Esophagus muscularis mucosa (tissue), 4 donors: ENCODE data around the gene CRKL.

Source experiments
- CTCF ChIP-seq, 3 experiments: fragments of 200-600 bp in 2 of 3; fragments of 450-650 bp in 1 of 3; sonication (generic) in 2 of 3; IDR thresholded peaks; one replicate each; pipeline ENCODE4 v1.5.1; 2017 to 2019; ENCODE audit warnings: antibody characterized with exemption in 3 of 3, mild to moderate bottlenecking in 2 of 3, moderate library complexity in 1 of 3
- EP300 ChIP-seq: sonication (generic); formaldehyde crosslinking; IDR thresholded peaks from one replicate; pipeline ENCODE4 v1.6.1; 2017; ENCODE audit warnings: antibody characterized with exemption
- POLR2A ChIP-seq: fragments of 450-650 bp; IDR thresholded peaks from one replicate; pipeline ENCODE4 v1.6.1; 2017; ENCODE audit warnings: antibody characterized with exemption, moderate library complexity, mild to moderate bottlenecking, low read depth
- POLR2AphosphoS5 ChIP-seq, 2 donors: sonication (generic); formaldehyde crosslinking; IDR thresholded peaks; one replicate each; pipeline ENCODE4 v1.6.1; 2017; ENCODE audit warnings: antibody characterized with exemption in 2 of 2

- TF ChIP-seq CTCF (IDR thresholded peaks at IDR 0.05) (no peak), POLR2AphosphoS5 (IDR thresholded peaks at IDR 0.05) (no peak), POLR2A (no peak), EP300 (no peak)
Observed at GRCh38 chr22:20943104-20943933, 26.1 kb downstream of the CRKL start.
